GM10266 (cell line): ENCODE data around the gene PEAK1.

ENCODE experiments used
- DNase-seq: peaks from one replicate; pipeline ENCODE4 v3.0.0; 2012; ENCODE audit errors: extremely low spot score
- CTCF ChIP-seq: IDR thresholded peaks from 2 replicates; pipeline ENCODE4 v1.5.1; 2012; ENCODE audit warnings: mild to moderate bottlenecking, low read depth; ENCODE audit not compliant: control insufficient read depth, insufficient read depth; ENCODE audit errors: missing control alignments

The PEAK1 gene

GRCh38 chr15:77059786-77060361 lies 360.0 kb downstream of the PEAK1 start:
- peak; percentile 48 for DNase-seq
- no peak for TF ChIP-seq CTCF

GRCh38 chr15:77058468-77058867 lies 361.4 kb downstream of the PEAK1 start:
- TF ChIP-seq CTCF: no peak
- DNase-seq: no peak

- TF ChIP-seq CTCF: no peak
- no peak for DNase-seq
Observed at GRCh38 chr15:77057685-77058084, 362.2 kb downstream of the PEAK1 start.

GRCh38 chr15:77057072-77057471 lies 362.8 kb downstream of the PEAK1 start:
- TF ChIP-seq CTCF: no peak
- no peak for DNase-seq

GRCh38 chr15:77053709-77054108 lies 366.2 kb downstream of the PEAK1 start:
- TF ChIP-seq CTCF: no peak
- DNase-seq: no peak

GRCh38 chr15:77052556-77052955 lies 367.3 kb downstream of the PEAK1 start:
- TF ChIP-seq CTCF: no peak
- no peak for DNase-seq
